GM12892 (cell line): Measurements from ENCODE around the gene ADCK2.

ENCODE experiments used
- POLR2A ChIP-seq: IDR thresholded peaks from 2 replicates; pipeline ENCODE4 v1.6.1; 2011; ENCODE audit warnings: low read depth, low read length, control low read depth
- POLR2AphosphoS5 ChIP-seq: IDR thresholded peaks from 2 replicates; pipeline ENCODE4 v1.6.1; 2011; ENCODE audit warnings: low read depth, low read length, control low read depth
- TAF1 ChIP-seq: IDR thresholded peaks from 2 replicates; pipeline ENCODE4 v1.6.1; 2011; ENCODE audit warnings: low read depth, mild to moderate bottlenecking, control low read depth, low read length, borderline replicate concordance

DNA sequence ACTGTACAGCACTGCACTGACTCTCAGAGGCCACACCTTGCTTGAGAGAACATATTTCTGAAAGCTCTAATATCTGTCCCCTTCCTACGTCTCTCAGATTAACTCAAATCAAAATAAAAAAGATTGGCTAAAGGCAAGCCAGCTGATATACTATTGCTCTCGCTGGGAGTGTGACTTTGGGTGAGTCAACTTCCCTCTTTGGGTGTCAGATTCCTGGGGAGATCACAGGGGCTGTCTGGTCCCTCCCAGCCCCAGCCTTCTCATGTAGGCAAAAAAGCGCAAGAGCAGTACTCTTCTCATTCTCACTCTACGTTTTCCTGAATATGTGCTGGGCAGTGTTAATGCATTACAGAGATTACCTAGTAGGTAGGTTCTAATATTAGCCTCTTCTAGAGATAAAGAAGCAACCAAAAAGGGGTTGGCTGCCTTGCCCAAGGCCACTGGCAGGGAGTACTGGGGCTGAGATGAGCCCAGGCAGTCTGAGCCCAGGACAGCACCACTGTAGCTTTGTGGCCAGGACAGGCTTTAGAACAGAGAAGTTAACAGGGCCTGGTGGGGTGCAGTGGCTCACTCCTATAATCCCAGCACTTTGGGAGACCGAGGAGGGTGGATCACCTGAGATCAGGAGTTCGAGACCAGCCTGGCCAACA is 23.1 kb upstream of the ADCK2 start:
- TF ChIP-seq POLR2AphosphoS5 (no peak), POLR2A (no peak), TAF1 (no peak)
